ENCODE results near the gene DBNL.
"Not testable (repeated sequence)": the region's sequence is repeated elsewhere in the genome, so short reads cannot be mapped to it uniquely, and the experiment has no call there.

DNA sequence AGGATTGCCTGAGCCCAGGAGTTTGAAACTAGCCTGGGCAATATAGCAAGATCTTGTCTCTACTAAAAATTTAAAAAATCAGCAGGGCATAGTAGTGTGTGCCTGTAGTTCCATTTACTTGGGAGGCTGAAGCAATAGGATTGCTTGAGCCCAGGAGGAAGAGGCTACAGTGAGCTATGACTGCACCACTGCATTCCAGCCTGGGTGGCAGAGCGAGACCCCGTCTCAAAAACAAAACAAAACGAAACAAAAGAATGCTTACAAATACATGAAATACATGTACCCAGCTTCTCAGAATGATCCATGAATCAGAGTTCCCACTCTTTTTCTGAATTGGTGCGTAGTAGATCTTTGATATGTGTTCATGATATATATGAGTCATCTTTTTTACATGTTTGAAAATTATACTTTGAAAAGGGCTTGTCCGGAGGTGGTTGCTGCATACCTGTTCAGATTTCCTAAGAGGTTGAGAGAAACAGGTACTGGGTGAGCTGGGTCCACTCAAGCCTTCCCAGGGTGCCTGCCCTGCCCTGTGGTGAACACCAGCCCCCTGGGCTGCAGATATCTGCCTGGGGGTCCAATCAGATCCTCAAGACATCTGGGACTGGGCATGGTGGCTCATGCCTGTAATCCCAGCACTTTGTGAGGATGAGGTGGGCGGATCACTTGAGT, 21.6 kb upstream of the DBNL start:
- not testable (repeated sequence) for TF ChIP-seq POLR2A, CTCF (IDR thresholded peaks at IDR 0.05)

Data from testis (tissue), 2 donors.